Transverse colon (tissue), 4 donors: ENCODE measurements around the gene ARHGAP31. TPM values are rescaled to one million over a fixed set of nuclear protein-coding genes. Genes with fewer than 3 reads are reported as not detected.

Experiments used
- DNase-seq: peaks from one replicate; pipeline ENCODE4 v3.0.0-alpha.2; 2019
- H3K27ac ChIP-seq, 4 donors: fragments of 200-600 bp; sonication (generic); 2 replicates each; pipeline ENCODE4 v1.5.1; 2016 to 2018; ENCODE audit warnings: inconsistent platforms in 4 of 4
- H3K27me3 ChIP-seq: fragments of 200-600 bp; sonication (generic); 2 replicates; pipeline ENCODE4 v1.5.1; 2017; ENCODE audit warnings: inconsistent platforms
- H3K36me3 ChIP-seq, 4 donors: fragments of 200-600 bp; sonication (generic); 2 replicates each; pipeline ENCODE4 v1.5.1; 2017 to 2019; ENCODE audit warnings: inconsistent platforms in 4 of 4
- H3K4me1 ChIP-seq, 4 donors: fragments of 200-600 bp; sonication (generic); 2 replicates each; pipeline ENCODE4 v1.5.1; 2017 to 2020; ENCODE audit warnings: inconsistent platforms in 4 of 4
- H3K4me3 ChIP-seq, 4 donors: fragments of 200-600 bp; sonication (generic); 1 replicate in 1 of 4; 2 replicates in 3 of 4; pipeline versions ENCODE4 v1.5.1 to v1.6.1; 2017 to 2019; ENCODE audit warnings: inconsistent platforms in 4 of 4
- H3K9me3 ChIP-seq, 2 donors: fragments of 200-600 bp; sonication (generic); 2 replicates each; pipeline ENCODE4 v1.5.1; 2017 to 2019; ENCODE audit warnings: inconsistent platforms in 2 of 2
- CTCF ChIP-seq, 5 experiments: fragments of 200-600 bp in 3 of 5; fragments of 450-650 bp in 2 of 5; sonication (generic) in 3 of 5; IDR thresholded peaks; 1 replicate in 2 of 5; 2 replicates in 3 of 5; pipeline ENCODE4 v1.5.1; 2016 to 2017; ENCODE audit warnings: antibody characterized with exemption in 5 of 5, inconsistent platforms in 3 of 5, mild to moderate bottlenecking in 2 of 5, moderate library complexity in 1 of 5
- EP300 ChIP-seq: sonication (generic); formaldehyde crosslinking; IDR thresholded peaks from one replicate; pipeline ENCODE4 v1.6.1; 2017; ENCODE audit warnings: antibody characterized with exemption, low read depth
- POLR2A ChIP-seq: fragments of 450-650 bp; IDR thresholded peaks from one replicate; pipeline ENCODE4 v1.6.1; 2016; ENCODE audit warnings: antibody characterized with exemption, mild to moderate bottlenecking, moderate library complexity
- POLR2AphosphoS5 ChIP-seq, 3 donors: sonication (generic); formaldehyde crosslinking; IDR thresholded peaks; one replicate each; pipeline ENCODE4 v1.6.1; 2016; ENCODE audit warnings: antibody characterized with exemption in 3 of 3
- WGBS, 2 donors: methylation state at CpG; one replicate each; pipeline ENCODE4 v1.1.5; 2018; ENCODE audit warnings: low coverage in 1 of 2; 5-methylcytosine and 5-hydroxymethylcytosine counted together
- in situ Hi-C, 4 donors: fragments of 200-750 bp; cut with MboI; loops; one replicate each; pipeline versions ENCODE4 v1.15.0 to v1.15.1; 2017; ENCODE audit warnings: low sequenced_read_pairs in 3 of 4, low pct_ligation_motif_present in 1 of 4, low pct_unique_long_range_greater_than_20kb in 1 of 4
- intact Hi-C: fragments of 100-400 bp; cut with DNase I; formaldehyde crosslinking; loops from one replicate; pipeline ENCODE4 v1.15.1; 2023; ENCODE audit warnings: low total_unique reads
- total RNA-seq, 4 donors: library from RNA; depleted of rRNA; stranded (reverse); fragments of >200 nt; gene quantifications; one replicate each; pipeline ENCODE4 v1.1.0, GENCODE V29; 2016

Gene ARHGAP31
- total RNA-seq, 4 donors from 2014 or later: 6.7 to 68.5 (median 9.6) TPM

GRCh38 chr3:119375510-119375909 lies 81.3 kb downstream of the ARHGAP31 start:
- WGBS, 2 donors: 95 to 100% methylated on average over 4 of the region's 4 CpGs
- DNase-seq: no peak
- in situ Hi-C loops: loop anchor here in 1 of 4 donors (25.0 kb wide), 1 partner anchor 488 kb away; no protein-coding TSS in a partner anchor
- no peaks in the 10 kb centered on the region for H3K27me3 ChIP-seq
- H3K4me3 ChIP-seq: no peak overlapping the region
- intact Hi-C loops: no loop called here
- no peak for TF ChIP-seq EP300
- H3K9me3 ChIP-seq: no peaks in the 10 kb centered on the region
- H3K4me1 ChIP-seq: no peaks in the 10 kb centered on the region
- no peaks in the 10 kb centered on the region for H3K36me3 ChIP-seq
- H3K27ac ChIP-seq: no peak overlapping the region

- intact Hi-C loops (no loop called here), in situ Hi-C loops (loop anchor here in 1 of 4 donors (25.0 kb wide), 1 partner anchor 489 kb away; no protein-coding TSS in a partner anchor)
- WGBS, 2 donors: 89% methylated on average over 1 of the region's 1 CpG; no CpG with 5 or more reads in 1 of the 2 donors
- Histone ChIP-seq H3K27me3 (no peaks in the 10 kb centered on the region), H3K4me1 (no peaks in the 10 kb centered on the region), H3K4me3 (no peak overlapping the region), H3K36me3 (no peaks in the 10 kb centered on the region), H3K9me3 (no peaks in the 10 kb centered on the region), H3K27ac (no peak overlapping the region)
- DNase-seq: no peak
- TF ChIP-seq POLR2AphosphoS5 (IDR thresholded peaks at IDR 0.05): no peak
- TF ChIP-seq POLR2A: no peak
- TF ChIP-seq EP300: no peak
- no peak for TF ChIP-seq CTCF (IDR thresholded peaks at IDR 0.05)
These were observed 82.6 kb downstream of the ARHGAP31 start for GRCh38 chr3:119376758-119377157.

GRCh38 chr3:119378259-119378803 lies 84.1 kb downstream of the ARHGAP31 start:
- no peaks in the 10 kb centered on the region for H3K27me3 ChIP-seq
- H3K27ac ChIP-seq: no peak overlapping the region
- no peak overlapping the region for H3K4me3 ChIP-seq
- in situ Hi-C loops (loop anchor here in 1 of 4 donors (25.0 kb wide), 1 partner anchor 491 kb away; no protein-coding TSS in a partner anchor), intact Hi-C loops (no loop called here)
- no peaks in the 10 kb centered on the region for H3K9me3 ChIP-seq
- H3K4me1 ChIP-seq: no peaks in the 10 kb centered on the region
- 69 to 81% methylated on average over 4 to 7 of the region's 8 CpGs for WGBS, 2 donors
- H3K36me3 ChIP-seq: no peaks in the 10 kb centered on the region
- TF ChIP-seq EP300: no peak
- TF ChIP-seq POLR2AphosphoS5 (IDR thresholded peaks at IDR 0.05): no peak
- no peak for TF ChIP-seq POLR2A
- TF ChIP-seq CTCF (IDR thresholded peaks at IDR 0.05): no peak
- DNase-seq: no peak

- in situ Hi-C loops: loop anchor here in 1 of 4 donors (25.0 kb wide), 1 partner anchor 493 kb away; no protein-coding TSS in a partner anchor
- intact Hi-C loops: no loop called here
- no peak for DNase-seq
These were observed 86.5 kb downstream of the ARHGAP31 start for GRCh38 chr3:119380697-119381096.

More at GRCh38 chr3:119380697-119381096, 86.5 kb downstream of the ARHGAP31 start:
- H3K4me3 ChIP-seq: no peak overlapping the region
- no peaks in the 10 kb centered on the region for H3K36me3 ChIP-seq
- H3K27me3 ChIP-seq: no peaks in the 10 kb centered on the region
- 64% methylated on average over 3 of the region's 3 CpGs; no CpG with 5 or more reads in 1 of the 2 donors for WGBS, 2 donors
- no peaks in the 10 kb centered on the region for H3K4me1 ChIP-seq
- no peak overlapping the region for H3K27ac ChIP-seq
- H3K9me3 ChIP-seq: no peaks in the 10 kb centered on the region
- TF ChIP-seq POLR2AphosphoS5 (IDR thresholded peaks at IDR 0.05) (no peak), POLR2A (no peak), CTCF (IDR thresholded peaks at IDR 0.05) (no peak), EP300 (no peak)
